GM23338 (cell line): Measurements from ENCODE around the gene CWC22. TPM values are rescaled to one million over a fixed set of nuclear protein-coding genes. Genes with fewer than 3 reads are reported as not detected.
A peak's percentile ranks its signal among the peaks of the same experiment; 100 is the strongest.

Experiments used
- ATAC-seq: fragments of 200-7000 bp; cut with Tn5 transposase; 3 replicates; pipeline ENCODE4 v1.9.1; 2020
- DNase-seq: peaks from one replicate; pipeline ENCODE4 v3.0.0-alpha.2; 2015; ENCODE audit warnings: low spot score
- H2AFZ ChIP-seq: fragments of 200-600 bp; sonication (generic); 2 replicates; pipeline ENCODE4 v1.8.0; 2016; ENCODE audit warnings: antibody characterized with exemption, mild to moderate bottlenecking, moderate library complexity
- H3F3A ChIP-seq: fragments of 200-600 bp; sonication (generic); replicated peaks from 2 replicates; pipeline ENCODE4 v1.8.0; 2017; ENCODE audit warnings: antibody characterized with exemption, mixed run types, low read depth
- H3K27ac ChIP-seq: fragments of 200-600 bp; sonication (generic); 2 replicates; pipeline ENCODE4 v1.6.1; 2016; ENCODE audit warnings: low read depth
- H3K27me3 ChIP-seq: fragments of 200-600 bp; sonication (generic); 2 replicates; pipeline ENCODE4 v1.8.0; 2016; ENCODE audit warnings: mild to moderate bottlenecking, mixed run types, moderate library complexity; ENCODE audit not compliant: insufficient read depth
- H3K36me3 ChIP-seq: fragments of 200-600 bp; sonication (generic); 2 replicates; pipeline ENCODE4 v1.8.0; 2016; ENCODE audit warnings: mild to moderate bottlenecking; ENCODE audit not compliant: insufficient read depth
- H3K4me1 ChIP-seq: fragments of 200-600 bp; sonication (generic); 2 replicates; pipeline ENCODE4 v1.8.0; 2016; ENCODE audit warnings: mild to moderate bottlenecking, moderate library complexity; ENCODE audit not compliant: insufficient read depth
- H3K4me2 ChIP-seq: fragments of 200-600 bp; sonication (generic); 2 replicates; pipeline ENCODE4 v1.7.1; 2017; ENCODE audit warnings: mixed run types
- H3K4me3 ChIP-seq: fragments of 200-600 bp; sonication (generic); 2 replicates; pipeline ENCODE4 v1.6.1; 2016; ENCODE audit warnings: mixed run types
- H3K79me2 ChIP-seq: fragments of 200-600 bp; sonication (generic); replicated peaks from 2 replicates; pipeline ENCODE4 v1.8.0; 2017; ENCODE audit warnings: mild to moderate bottlenecking; ENCODE audit not compliant: insufficient read depth
- H3K9me2 ChIP-seq: fragments of 200-600 bp; sonication (generic); 2 replicates; pipeline ENCODE4 v1.8.0; 2017; ENCODE audit not compliant: insufficient read depth
- H4K20me1 ChIP-seq: fragments of 200-600 bp; sonication (generic); replicated peaks from 2 replicates; pipeline ENCODE4 v1.8.0; 2017; ENCODE audit warnings: mild to moderate bottlenecking; ENCODE audit not compliant: insufficient read depth
- H3K27ac Mint-ChIP-seq: 2 replicates; pipeline ENCODE4 v1.8.0; 2020; ENCODE audit warnings: inconsistent platforms, mild to moderate bottlenecking, moderate library complexity, mixed read lengths
- H3K27me3 Mint-ChIP-seq: 3 replicates; pipeline ENCODE4 v1.8.0; 2022; ENCODE audit warnings: low read depth, mild to moderate bottlenecking, moderate library complexity, mixed read lengths, inconsistent platforms; ENCODE audit not compliant: insufficient read depth, poor library complexity
- H3K36me3 Mint-ChIP-seq: 3 replicates; pipeline ENCODE4 v1.8.0; 2021; ENCODE audit warnings: low read depth, mild to moderate bottlenecking, inconsistent platforms, moderate library complexity, mixed read lengths
- H3K4me1 Mint-ChIP-seq: 3 replicates; pipeline ENCODE4 v1.8.0; 2020; ENCODE audit warnings: mild to moderate bottlenecking, inconsistent platforms, mixed read lengths
- H3K4me3 Mint-ChIP-seq: 3 replicates; pipeline ENCODE4 v1.8.0; 2021; ENCODE audit warnings: moderate library complexity, mild to moderate bottlenecking, inconsistent platforms, mixed read lengths
- H3K9me3 Mint-ChIP-seq: 3 replicates; pipeline ENCODE4 v1.8.0; 2020; ENCODE audit warnings: moderate library complexity, mild to moderate bottlenecking, inconsistent platforms, mixed read lengths
- CREB1 ChIP-seq: fragments of 250-450 bp; sonication (Bioruptor Pico); IDR thresholded peaks from 2 replicates; pipeline ENCODE4 v1.5.0; 2020; ENCODE audit warnings: low read depth, mild to moderate bottlenecking, moderate library complexity
- CTCF ChIP-seq, 2 experiments: fragments of 200-600 bp in 1 of 2; sonication (generic) in 1 of 2; conservative IDR thresholded peaks; 2 replicates each; pipeline versions ENCODE4 v1.5.1 to v1.6.1; 2016 to 2017; ENCODE audit warnings: antibody characterized with exemption in 2 of 2, low read depth in 2 of 2, mild to moderate bottlenecking in 2 of 2, moderate library complexity in 1 of 2
- ETS1 ChIP-seq: IDR thresholded peaks from 2 replicates; pipeline ENCODE4 v1.6.1; 2016; ENCODE audit warnings: antibody characterized with exemption
- JUNB ChIP-seq: IDR thresholded peaks from one replicate; pipeline ENCODE4 v1.6.1; 2016; ENCODE audit warnings: antibody characterized with exemption; ENCODE audit not compliant: unreplicated experiment
- POLR2AphosphoS5 ChIP-seq: IDR thresholded peaks from 2 replicates; pipeline ENCODE4 v1.6.1; 2016; ENCODE audit warnings: antibody characterized with exemption, low read depth
- REST ChIP-seq: IDR thresholded peaks from one replicate; pipeline ENCODE4 v1.6.1; 2018; ENCODE audit warnings: antibody characterized with exemption; ENCODE audit not compliant: unreplicated experiment
- STAT1 ChIP-seq: IDR thresholded peaks from one replicate; pipeline ENCODE4 v1.6.1; 2016; ENCODE audit warnings: antibody characterized with exemption; ENCODE audit not compliant: unreplicated experiment
- ZNF462 ChIP-seq: fragments of 250-450 bp; sonication (Bioruptor Pico); IDR thresholded peaks from 2 replicates; pipeline ENCODE4 v1.5.0; 2020; ENCODE audit warnings: mild to moderate bottlenecking, moderate library complexity
- polyA plus RNA-seq: library from polyadenylated mRNA; unstranded; fragments of >200 nt; fragmentation: Nextera tagmentation; extraction: Ambion mirVana; gene quantifications from 2 replicates; pipeline ENCODE4 v1.2.1, GENCODE V29; 2016
- total RNA-seq: library from RNA; depleted of rRNA; stranded (reverse); fragments of >200 nt; shearing (Covaris generic); gene quantifications from 2 replicates; pipeline ENCODE4 v1.2.3, GENCODE V29; 2014

Gene CWC22
- total and polyA plus RNA-seq, 2 experiments from 2014 or later: 36.0 to 38.3 TPM

- no peak for DNase-seq
- Mint-ChIP-seq H3K27me3 (peaks cover 6% of the 10 kb centered on the region), H3K27ac (peak overlapping the region; percentile 66), H3K9me3 (no peaks in the 10 kb centered on the region), H3K4me1 (peaks cover 38% of the 10 kb centered on the region), H3K36me3 (0 out of 3 replicates have a peak, but pooled peaks cover 2% of the 10 kb centered on the region), H3K4me3 (no peak overlapping the region)
- H3K36me3 ChIP-seq: no peaks in the 10 kb centered on the region
- peaks cover 7% of the 10 kb centered on the region; the same call in 1 of the 2 replicates for H4K20me1 ChIP-seq
- peaks cover 5% of the 10 kb centered on the region for H3K4me1 ChIP-seq
- TF ChIP-seq ZNF462 (CRISPR knock-in tag) (no peak), CTCF (conservative IDR thresholded peaks at IDR 0.05; ENCODE audit: low read depth in 2 of 2) (no peak), STAT1 (no peak), REST (no peak), CREB1 (CRISPR knock-in tag) (no peak), JUNB (no peak), POLR2AphosphoS5 (no peak), ETS1 (no peak)
- ATAC-seq: no peak
- H3K4me3 ChIP-seq: no peak overlapping the region
- H3K79me2 ChIP-seq: peaks cover 100% of the 10 kb centered on the region
- H3K27me3 ChIP-seq: no peaks in the 10 kb centered on the region
- H3K4me2 ChIP-seq: no peak overlapping the region
- H2AFZ ChIP-seq: no peak overlapping the region
- no peaks in the 10 kb centered on the region for H3K9me2 ChIP-seq
- H3K27ac ChIP-seq: no peak overlapping the region
- no peaks in the 10 kb centered on the region for H3F3A ChIP-seq
These were observed 6.7 kb downstream of the CWC22 start for GRCh38 chr2:180000434-180000833.
